NK-92 treated with Interleukin-12 subunit alpha and Interleukin-12 subunit beta, amount 100 ng/mL, for 24 hours (cell line): Measurements from ENCODE around the gene ZNF345.

Experiments used
- DNase-seq: peaks from one replicate; lab custom pipeline; 2025; lab: John Stamatoyannopoulos, UW

The ZNF345 gene

GRCh38 chr19:36918090-36918489 lies 67.4 kb downstream of the ZNF345 start:
- DNase-seq, result no peak
